Tongue (tissue), 2 donors: Measurements from ENCODE around the gene ZNF3. TPM values are rescaled to one million over a fixed set of nuclear protein-coding genes. Genes with fewer than 3 reads are reported as not detected.

Experiments used
- DNase-seq: peaks from one replicate; pipeline ENCODE4 v3.0.0-alpha.2; 2015
- total RNA-seq: library from RNA; depleted of rRNA; stranded (reverse); fragments of >200 nt; gene quantifications from one replicate; pipeline ENCODE4 v1.2.3, GENCODE V29; 2014

ZNF3 gene
- total RNA-seq, 1 donor from 2014 or later, result 28.0 TPM

GRCh38 chr7:100088621-100089457 lies 7.3 kb upstream of the ZNF3 start, which contains the start of gene COPS6:
COPS6 (plus strand) TSS chr7:100088969; CDS start chr7:100088991, 22 bp downstream.
- peak; percentile 90 for DNase-seq

- no peak for DNase-seq
These were observed 6.6 kb upstream of the ZNF3 start for GRCh38 chr7:100088095-100088620.

GRCh38 chr7:100087055-100087750 lies 5.7 kb upstream of the ZNF3 start:
- DNase-seq, result no peak

- no peak for DNase-seq
These were observed 4.0 kb upstream of the ZNF3 start for GRCh38 chr7:100085515-100085914.

GRCh38 chr7:100082978-100083377 lies 1.5 kb upstream of the ZNF3 start:
- DNase-seq, result no peak

GRCh38 chr7:100080907-100081534 lies 502 bp downstream of the ZNF3 start:
- DNase-seq, result no peak

- no peak for DNase-seq
These were observed 2.4 kb downstream of the ZNF3 start for GRCh38 chr7:100079024-100079560.

- no peak for DNase-seq
These were observed 4.3 kb downstream of the ZNF3 start for GRCh38 chr7:100077205-100077604.

- no peak for DNase-seq
These were observed 6.1 kb downstream of the ZNF3 start for GRCh38 chr7:100075418-100075817.

- DNase-seq, result no peak
These were observed 6.7 kb downstream of the ZNF3 start for GRCh38 chr7:100074841-100075240.

GRCh38 chr7:100072462-100072861 lies 9.1 kb downstream of the ZNF3 start:
- DNase-seq, result no peak

- no peak for DNase-seq
These were observed 10.4 kb downstream of the ZNF3 start for GRCh38 chr7:100071018-100071723.

- no peak for DNase-seq
These were observed 11.5 kb downstream of the ZNF3 start for GRCh38 chr7:100069991-100070390.

- DNase-seq, result no peak
These were observed 14.6 kb downstream of the ZNF3 start for GRCh38 chr7:100066953-100067352.

- peak; percentile 49 for DNase-seq
These were observed 15.9 kb downstream of the ZNF3 start for GRCh38 chr7:100065452-100066186.

- no peak for DNase-seq
These were observed 17.4 kb downstream of the ZNF3 start for GRCh38 chr7:100064162-100064561.

- no peak for DNase-seq
These were observed 18.1 kb downstream of the ZNF3 start for GRCh38 chr7:100063376-100063775.

GRCh38 chr7:100061518-100062193 lies 19.9 kb downstream of the ZNF3 start:
- peak; percentile 79 for DNase-seq

- DNase-seq, result no peak
These were observed 22.2 kb downstream of the ZNF3 start for GRCh38 chr7:100059251-100059739.

- DNase-seq, result no peak
These were observed 24.5 kb downstream of the ZNF3 start for GRCh38 chr7:100057006-100057405.
